Stomach (tissue), 4 donors: Measurements from ENCODE around the gene ZGRF1.

ENCODE experiments used
- EP300 ChIP-seq: sonication (generic); formaldehyde crosslinking; IDR thresholded peaks from one replicate; pipeline ENCODE4 v1.6.1; 2017; ENCODE audit warnings: antibody characterized with exemption
- POLR2A ChIP-seq, 4 donors: fragments of 450-650 bp; IDR thresholded peaks; one replicate each; pipeline ENCODE4 v1.6.1; 2016; ENCODE audit warnings: antibody characterized with exemption in 4 of 4, control low read depth in 2 of 4, mild to moderate bottlenecking in 1 of 4, moderate library complexity in 1 of 4
- TF ChIP-seq, protein P1 (sequence below), 7 experiments: fragments of 450-650 bp in 4 of 7; fragments of 200-600 bp in 3 of 7; sonication (generic) in 3 of 7; IDR thresholded peaks; one replicate each; pipeline ENCODE4 v1.5.1; 2016 to 2019; ENCODE audit warnings: antibody characterized with exemption in 7 of 7, control low read depth in 2 of 7, mild to moderate bottlenecking in 1 of 7

- TF ChIP-seq, protein P1, sequence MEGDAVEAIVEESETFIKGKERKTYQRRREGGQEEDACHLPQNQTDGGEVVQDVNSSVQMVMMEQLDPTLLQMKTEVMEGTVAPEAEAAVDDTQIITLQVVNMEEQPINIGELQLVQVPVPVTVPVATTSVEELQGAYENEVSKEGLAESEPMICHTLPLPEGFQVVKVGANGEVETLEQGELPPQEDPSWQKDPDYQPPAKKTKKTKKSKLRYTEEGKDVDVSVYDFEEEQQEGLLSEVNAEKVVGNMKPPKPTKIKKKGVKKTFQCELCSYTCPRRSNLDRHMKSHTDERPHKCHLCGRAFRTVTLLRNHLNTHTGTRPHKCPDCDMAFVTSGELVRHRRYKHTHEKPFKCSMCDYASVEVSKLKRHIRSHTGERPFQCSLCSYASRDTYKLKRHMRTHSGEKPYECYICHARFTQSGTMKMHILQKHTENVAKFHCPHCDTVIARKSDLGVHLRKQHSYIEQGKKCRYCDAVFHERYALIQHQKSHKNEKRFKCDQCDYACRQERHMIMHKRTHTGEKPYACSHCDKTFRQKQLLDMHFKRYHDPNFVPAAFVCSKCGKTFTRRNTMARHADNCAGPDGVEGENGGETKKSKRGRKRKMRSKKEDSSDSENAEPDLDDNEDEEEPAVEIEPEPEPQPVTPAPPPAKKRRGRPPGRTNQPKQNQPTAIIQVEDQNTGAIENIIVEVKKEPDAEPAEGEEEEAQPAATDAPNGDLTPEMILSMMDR (IDR thresholded peaks at IDR 0.05), result no peak
- no peak for TF ChIP-seq EP300
- no peak for TF ChIP-seq POLR2A (IDR thresholded peaks at IDR 0.05)
These were observed 37.0 kb upstream of the ZGRF1 start for GRCh38 chr4:112673686-112674085.
